ENCODE data around the gene CLDN11. TPM values are rescaled to one million over a fixed set of nuclear protein-coding genes. Genes with fewer than 3 reads are reported as not detected.

The CLDN11 gene
- polyA plus RNA-seq, 1 donor from 2014 or later, result 0.98 TPM

- Histone ChIP-seq H2AFZ (ENCODE audit: low read depth, low read length) (no peak overlapping the region), H3K27ac (ENCODE audit: low read length) (no peak overlapping the region), H3K79me2 (replicated peaks; ENCODE audit: insufficient read depth, low read length) (no peaks in the 10 kb centered on the region), H3K4me3 (ENCODE audit: low read length) (no peak overlapping the region), H4K20me1 (ENCODE audit: insufficient read depth) (no peaks in the 10 kb centered on the region), H3K36me3 (ENCODE audit: insufficient read depth, low read length) (no peaks in the 10 kb centered on the region), H3F3A (ENCODE audit: insufficient read depth, low read length, poor library complexity, severe bottlenecking) (no peaks in the 10 kb centered on the region), H3K27me3 (ENCODE audit: insufficient read depth, low read depth, low read length) (no peaks in the 10 kb centered on the region), H3K9me2 (ENCODE audit: insufficient read depth, low read length) (no peaks in the 10 kb centered on the region), H3K4me2 (ENCODE audit: low read length) (no peak overlapping the region), H3K9ac (ENCODE audit: low read length) (no peak overlapping the region), H3K9me3 (ENCODE audit: low read length) (no peaks in the 10 kb centered on the region)
- TF ChIP-seq EP300 (conservative IDR thresholded peaks at IDR 0.05; ENCODE audit: poor library complexity, severe bottlenecking) (no peak), SMC3 (conservative IDR thresholded peaks at IDR 0.05; ENCODE audit: poor library complexity) (no peak), CTCF (IDR thresholded peaks at IDR 0.05; ENCODE audit: poor library complexity, severe bottlenecking) (no peak), EZH2 (IDR thresholded peaks at IDR 0.05; ENCODE audit: borderline replicate concordance, insufficient read depth, low read length, poor library complexity, severe bottlenecking) (no peak), POLR2AphosphoS5 (IDR thresholded peaks at IDR 0.05) (no peak), MXI1 (conservative IDR thresholded peaks at IDR 0.05; ENCODE audit: poor library complexity, severe bottlenecking) (no peak), TAF1 (IDR thresholded peaks at IDR 0.05; ENCODE audit: low read depth) (no peak), RAD21 (conservative IDR thresholded peaks at IDR 0.05) (no peak), REST (IDR thresholded peaks at IDR 0.05; ENCODE audit: borderline replicate concordance) (no peak)
These were observed 35.8 kb downstream of the CLDN11 start for GRCh38 chr3:170454509-170454908.

- TF ChIP-seq EP300 (conservative IDR thresholded peaks at IDR 0.05; ENCODE audit: poor library complexity, severe bottlenecking), result no peak
- no peak for TF ChIP-seq TAF1 (IDR thresholded peaks at IDR 0.05; ENCODE audit: low read depth)
- H3K27ac ChIP-seq (ENCODE audit: low read length), result no peak overlapping the region
- no peak overlapping the region for H2AFZ ChIP-seq (ENCODE audit: low read depth, low read length)
- no peaks in the 10 kb centered on the region for H3K79me2 ChIP-seq (replicated peaks; ENCODE audit: insufficient read depth, low read length)
- no peaks in the 10 kb centered on the region for H3K27me3 ChIP-seq (ENCODE audit: insufficient read depth, low read depth, low read length)
- H3K4me3 ChIP-seq (ENCODE audit: low read length), result no peak overlapping the region
- no peaks in the 10 kb centered on the region for H3K9me2 ChIP-seq (ENCODE audit: insufficient read depth, low read length)
- H3F3A ChIP-seq (ENCODE audit: insufficient read depth, low read length, poor library complexity, severe bottlenecking), result no peaks in the 10 kb centered on the region
- no peaks in the 10 kb centered on the region for H3K36me3 ChIP-seq (ENCODE audit: insufficient read depth, low read length)
- no peak overlapping the region for H3K4me2 ChIP-seq (ENCODE audit: low read length)
- no peak overlapping the region for H3K9ac ChIP-seq (ENCODE audit: low read length)
- no peaks in the 10 kb centered on the region for H4K20me1 ChIP-seq (ENCODE audit: insufficient read depth)
- H3K9me3 ChIP-seq (ENCODE audit: low read length), result no peaks in the 10 kb centered on the region
These were observed 39.6 kb downstream of the CLDN11 start for GRCh38 chr3:170458285-170458684.

- TF ChIP-seq SMC3 (conservative IDR thresholded peaks at IDR 0.05; ENCODE audit: poor library complexity) (no peak), MXI1 (conservative IDR thresholded peaks at IDR 0.05; ENCODE audit: poor library complexity, severe bottlenecking) (no peak), RAD21 (conservative IDR thresholded peaks at IDR 0.05) (no peak), POLR2AphosphoS5 (IDR thresholded peaks at IDR 0.05) (no peak), TAF1 (IDR thresholded peaks at IDR 0.05; ENCODE audit: low read depth) (no peak), EZH2 (IDR thresholded peaks at IDR 0.05; ENCODE audit: borderline replicate concordance, insufficient read depth, low read length, poor library complexity, severe bottlenecking) (no peak), CTCF (IDR thresholded peaks at IDR 0.05; ENCODE audit: poor library complexity, severe bottlenecking) (no peak), EP300 (conservative IDR thresholded peaks at IDR 0.05; ENCODE audit: poor library complexity, severe bottlenecking) (no peak), REST (IDR thresholded peaks at IDR 0.05; ENCODE audit: borderline replicate concordance) (no peak)
- H2AFZ ChIP-seq (ENCODE audit: low read depth, low read length), result no peak overlapping the region
These were observed 44.3 kb downstream of the CLDN11 start for GRCh38 chr3:170463011-170463410.

More at GRCh38 chr3:170463011-170463410, 44.3 kb downstream of the CLDN11 start:
- no peak overlapping the region for H3K27ac ChIP-seq (ENCODE audit: low read length)
- no peaks in the 10 kb centered on the region for H3K9me2 ChIP-seq (ENCODE audit: insufficient read depth, low read length)
- no peaks in the 10 kb centered on the region for H3K36me3 ChIP-seq (ENCODE audit: insufficient read depth, low read length)
- no peak overlapping the region for H3K4me2 ChIP-seq (ENCODE audit: low read length)
- no peaks in the 10 kb centered on the region for H3K9me3 ChIP-seq (ENCODE audit: low read length)
- no peak overlapping the region for H3K4me3 ChIP-seq (ENCODE audit: low read length)
- H3K79me2 ChIP-seq (replicated peaks; ENCODE audit: insufficient read depth, low read length), result no peaks in the 10 kb centered on the region
- no peaks in the 10 kb centered on the region for H3K27me3 ChIP-seq (ENCODE audit: insufficient read depth, low read depth, low read length)
- H3K9ac ChIP-seq (ENCODE audit: low read length), result no peak overlapping the region
- no peaks in the 10 kb centered on the region for H3F3A ChIP-seq (ENCODE audit: insufficient read depth, low read length, poor library complexity, severe bottlenecking)
- H4K20me1 ChIP-seq (ENCODE audit: insufficient read depth), result no peaks in the 10 kb centered on the region
